Hematopoietic multipotent progenitor cell (in vitro differentiated cells): ENCODE measurements around the gene CADPS2. TPM values are rescaled to one million over a fixed set of nuclear protein-coding genes. Genes with fewer than 3 reads are reported as not detected.
"Not testable (repeated sequence)": the region's sequence is repeated elsewhere in the genome, so short reads cannot be mapped to it uniquely, and the experiment has no call there.

Experiments
- DNase-seq, 3 donors: peaks; one replicate each; pipeline ENCODE4 v3.0.0-alpha.2; 2011 to 2015; ENCODE audit warnings: low read depth in 2 of 3, low spot score in 2 of 3
- total RNA-seq: library from RNA; depleted of rRNA; stranded (reverse); fragments of >200 nt; gene quantifications from one replicate; pipeline ENCODE4 v1.2.3, GENCODE V29; 2012

Gene CADPS2
- total RNA-seq, 1 donor, result under 0.01 TPM

GRCh38 chr7:122850528-122850927 lies 35.7 kb downstream of the CADPS2 start:
- DNase-seq, result no peak

- no peak for DNase-seq
These were observed 36.3 kb downstream of the CADPS2 start for GRCh38 chr7:122849957-122850328.

DNA sequence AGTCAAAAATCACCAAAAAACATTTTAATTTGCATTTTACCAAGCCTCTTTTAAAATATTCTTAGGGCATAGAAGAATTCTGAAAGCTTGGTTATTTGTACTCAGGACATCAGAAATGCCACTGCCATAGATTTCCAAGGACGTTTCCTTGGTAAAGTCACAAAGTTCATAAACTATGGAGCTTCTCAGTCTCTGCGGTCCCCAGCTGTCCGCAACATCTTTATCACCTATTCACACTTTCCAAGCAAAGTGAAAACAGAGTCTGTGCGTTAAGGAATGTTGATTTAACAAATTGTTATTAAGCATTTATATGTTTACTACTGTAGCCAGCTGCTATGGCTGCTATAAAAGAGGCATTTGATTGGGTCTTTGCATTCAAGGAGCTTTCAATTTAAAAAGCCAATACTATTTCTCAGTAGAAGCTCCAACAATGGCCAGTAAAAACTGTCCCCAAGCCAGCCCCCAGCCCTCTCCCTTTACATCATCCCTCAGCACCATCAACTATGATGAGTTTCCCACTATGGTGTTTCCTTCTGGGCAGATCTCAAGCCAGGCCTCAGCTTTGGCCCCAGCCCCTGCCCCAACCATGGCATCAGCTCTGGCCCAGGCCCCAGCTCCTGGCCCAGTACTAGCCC lies 36.8 kb downstream of the CADPS2 start:
- no peak for DNase-seq

DNA sequence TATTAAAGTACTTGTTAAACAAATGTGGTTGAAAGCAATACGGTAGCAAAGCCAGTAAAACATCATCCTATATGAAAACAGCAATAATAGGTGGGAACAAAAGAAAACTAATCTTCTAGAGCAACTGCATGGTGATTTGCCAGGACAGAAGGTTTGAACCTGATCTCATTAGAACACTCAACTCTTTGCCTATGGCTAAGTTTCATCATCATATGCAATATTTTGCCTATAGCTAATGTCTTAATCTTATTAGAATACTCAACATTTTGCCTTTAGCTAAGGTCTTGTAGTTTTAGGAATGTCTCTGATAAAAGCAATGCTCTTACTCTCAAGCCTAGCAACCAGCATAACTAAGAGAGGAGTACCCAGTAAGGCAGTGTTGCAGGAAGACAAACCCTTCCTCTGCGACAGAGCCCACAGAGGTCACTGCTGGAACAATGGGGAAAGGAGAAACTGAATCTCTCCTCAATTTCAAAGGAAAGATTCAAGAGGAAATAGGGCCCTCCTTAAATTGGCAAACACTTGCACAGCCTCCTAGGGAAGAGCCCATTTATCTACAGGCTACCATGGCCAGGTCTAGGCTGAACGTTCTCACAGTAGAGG lies 38.3 kb downstream of the CADPS2 start:
- no peak for DNase-seq

DNA sequence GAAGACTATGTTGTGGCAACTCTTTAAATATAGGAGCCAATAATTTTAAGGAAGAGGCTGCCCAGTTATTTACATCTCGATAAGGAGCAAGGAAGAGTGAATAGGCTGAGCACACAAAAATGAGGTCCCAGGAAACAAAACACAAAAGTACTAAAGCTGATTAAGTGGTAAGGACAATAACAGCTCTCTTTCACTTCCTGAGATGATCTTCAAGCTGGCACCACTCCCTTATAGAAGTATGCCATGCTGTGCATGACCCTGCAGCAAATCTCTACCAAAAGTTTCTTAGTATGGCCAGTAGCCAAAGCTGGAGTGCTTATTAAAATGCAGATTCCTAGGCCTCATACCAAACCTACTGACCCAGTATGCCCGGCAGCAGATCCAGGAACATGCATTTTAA lies 39.7 kb downstream of the CADPS2 start:
- DNase-seq, result no peak

DNA sequence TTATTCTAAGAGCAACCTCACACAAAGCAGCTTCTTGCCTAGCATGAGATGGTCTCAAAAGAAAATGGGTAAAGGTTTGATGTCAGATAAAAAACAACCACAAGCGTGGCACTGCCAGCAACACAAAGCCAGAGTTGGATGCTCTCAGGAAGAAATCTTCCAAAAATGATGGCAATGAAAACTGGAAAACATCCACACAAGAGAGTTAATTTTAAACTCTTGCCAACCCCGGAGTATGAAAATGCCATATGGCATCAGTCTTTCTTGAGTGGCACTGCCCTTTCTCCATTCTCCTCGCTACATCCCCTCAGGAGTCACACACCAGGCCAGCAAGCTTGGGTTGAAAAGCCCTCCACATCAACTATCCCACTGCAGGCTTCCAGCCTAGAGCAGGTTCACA lies 41.0 kb downstream of the CADPS2 start:
- DNase-seq, result no peak

GRCh38 chr7:122844191-122844988 lies 41.9 kb downstream of the CADPS2 start:
- DNase-seq, result no peak

DNA sequence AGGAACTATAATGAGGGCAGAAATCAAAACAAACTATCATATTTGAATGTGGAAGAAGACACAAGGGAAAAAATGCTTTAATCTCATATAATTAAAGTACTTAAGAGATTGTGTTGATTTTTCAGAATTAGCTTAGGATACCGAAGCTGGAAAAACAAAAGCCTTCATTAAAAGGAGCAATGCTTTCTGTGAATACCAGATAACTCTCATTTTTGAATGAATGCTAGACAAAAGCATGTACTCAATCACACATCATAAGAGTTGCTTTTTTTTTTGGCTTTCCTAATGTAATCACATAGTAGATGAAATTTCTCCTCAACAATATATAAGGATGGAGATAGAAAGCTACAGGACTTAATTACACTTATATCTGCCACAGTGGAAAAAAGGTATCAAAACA lies 43.3 kb downstream of the CADPS2 start:
- DNase-seq, result no peak

- not testable (repeated sequence) for DNase-seq
These were observed 50.0 kb downstream of the CADPS2 start for GRCh38 chr7:122836286-122836685.

GRCh38 chr7:122834571-122834942 lies 51.7 kb downstream of the CADPS2 start:
- DNase-seq, result not testable (repeated sequence)

GRCh38 chr7:122833888-122834570 lies 52.2 kb downstream of the CADPS2 start:
- no peak for DNase-seq

DNA sequence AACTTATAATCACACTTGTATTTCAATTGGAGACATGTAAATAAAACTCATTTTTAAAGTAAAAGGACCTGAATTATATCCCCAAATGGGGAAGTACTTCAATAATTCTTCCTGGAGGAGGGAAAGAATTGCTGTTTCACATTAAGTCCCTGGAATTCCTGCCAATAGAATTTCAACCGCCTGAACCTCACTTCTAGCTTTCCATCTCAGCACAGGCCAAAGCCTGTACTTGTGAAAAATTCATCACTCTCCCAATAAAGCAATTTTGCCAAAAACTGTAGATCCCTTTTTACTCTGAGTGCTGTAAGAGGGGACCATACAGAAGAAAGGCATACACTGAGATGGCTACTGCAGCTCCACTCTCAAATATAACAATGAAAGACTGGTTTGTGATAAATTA lies 54.8 kb downstream of the CADPS2 start:
- no peak for DNase-seq

GRCh38 chr7:122829962-122830361 lies 56.3 kb downstream of the CADPS2 start:
- no peak for DNase-seq

- DNase-seq, result no peak
These were observed 58.5 kb downstream of the CADPS2 start for GRCh38 chr7:122827763-122828162.

- DNase-seq, result no peak
These were observed 72.4 kb downstream of the CADPS2 start for GRCh38 chr7:122813845-122814244.

- no peak for DNase-seq
These were observed 82.4 kb downstream of the CADPS2 start for GRCh38 chr7:122803851-122804250.

DNA sequence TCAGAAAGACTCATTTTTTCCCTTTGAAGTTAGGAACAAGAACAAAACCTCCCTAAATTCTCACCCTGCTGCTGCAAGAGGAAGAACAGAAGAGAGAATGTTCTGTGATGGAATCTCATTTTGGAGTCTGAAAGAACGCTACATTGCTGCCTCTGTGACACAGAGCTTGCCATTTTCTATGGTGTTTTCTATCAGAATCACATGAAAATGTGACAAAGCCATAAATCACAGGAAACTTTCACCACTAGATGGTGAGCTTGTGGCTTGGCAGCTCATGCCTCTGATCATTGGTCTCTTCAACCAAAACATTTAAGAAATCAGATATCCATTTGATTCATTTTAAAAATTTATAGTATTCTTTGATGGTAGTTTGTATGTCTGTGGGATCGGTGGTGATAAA lies 82.9 kb downstream of the CADPS2 start:
- peak in 2 of 3 donors; percentile 15 to 29 for DNase-seq

- no peak for DNase-seq
These were observed 83.9 kb downstream of the CADPS2 start for GRCh38 chr7:122802301-122802751.

- no peak for DNase-seq
These were observed 94.2 kb downstream of the CADPS2 start for GRCh38 chr7:122791959-122792545.

DNA sequence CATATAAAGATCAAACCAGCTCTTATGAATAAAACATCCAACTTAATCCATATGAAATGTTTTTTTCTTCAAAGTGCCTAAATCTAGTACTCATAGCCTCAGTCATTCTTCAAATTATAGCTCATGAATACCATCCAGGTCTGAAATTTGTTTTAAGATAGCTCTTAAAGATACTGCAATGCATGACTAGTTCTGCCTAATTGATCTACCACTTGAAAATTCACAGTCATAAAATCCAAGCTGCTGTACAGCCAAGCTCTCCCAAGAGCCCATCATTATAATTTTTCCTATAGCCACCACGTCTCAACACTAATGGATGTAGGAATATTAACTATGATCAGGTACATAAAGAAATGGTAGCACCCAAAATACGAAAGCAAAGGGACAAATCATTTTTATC lies 95.7 kb downstream of the CADPS2 start:
- no peak for DNase-seq

DNA sequence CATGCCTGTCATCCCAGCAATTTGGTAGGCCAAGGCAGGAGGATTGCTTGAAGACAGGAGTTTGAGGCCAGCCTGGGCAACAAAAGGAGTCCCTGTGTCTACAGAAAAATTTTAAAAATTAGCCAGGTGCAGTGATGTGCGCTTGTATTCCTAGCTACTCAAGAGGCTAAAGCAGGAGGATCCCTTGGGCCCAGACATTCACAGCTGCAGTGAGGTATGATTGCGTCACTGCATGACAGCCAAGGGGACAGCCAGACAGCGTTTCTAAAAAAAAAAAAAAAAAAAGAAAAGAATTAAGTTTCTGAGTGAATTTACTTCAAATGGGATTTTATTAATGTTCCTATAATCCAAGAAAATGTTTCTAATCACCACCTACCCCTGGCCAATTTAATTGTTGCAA lies 96.1 kb downstream of the CADPS2 start:
- no peak for DNase-seq
